ENCODE measurements around the gene RAVER2.

RAVER2 gene

DNA sequence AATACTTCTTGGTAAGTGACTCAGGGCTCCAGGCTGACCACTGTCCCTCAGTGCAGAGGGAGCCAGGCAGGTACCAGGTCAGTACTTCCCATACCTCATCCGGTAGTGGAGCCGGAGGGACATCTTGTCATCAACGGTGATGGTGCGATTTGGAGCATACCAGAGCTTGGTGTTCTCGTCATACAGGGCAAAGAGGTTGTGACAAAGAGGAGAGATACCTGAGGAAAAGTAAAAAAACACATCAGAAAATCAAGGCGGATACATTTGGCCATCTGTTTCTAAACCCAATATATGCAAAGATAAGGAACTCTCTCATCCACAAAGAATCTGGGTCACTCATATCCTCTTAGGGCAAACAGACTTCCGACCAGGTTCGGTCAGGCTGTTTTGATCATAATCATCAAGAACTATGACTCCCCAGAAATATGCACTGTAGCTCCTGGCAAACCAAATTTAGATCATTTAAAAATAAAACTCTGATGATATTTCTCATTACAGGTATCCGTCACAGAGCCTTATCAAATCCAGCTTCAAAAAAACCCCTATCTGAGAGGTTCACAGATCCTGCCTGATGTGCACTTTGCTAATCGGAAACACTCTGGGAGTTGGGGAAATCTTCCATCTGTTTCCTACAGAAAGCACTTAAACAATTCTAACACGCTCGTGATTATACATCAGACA, 134.2 kb downstream of the RAVER2 start:
- peak; percentile 90 for DNase-seq (ENCODE audit: low read depth)

DNA sequence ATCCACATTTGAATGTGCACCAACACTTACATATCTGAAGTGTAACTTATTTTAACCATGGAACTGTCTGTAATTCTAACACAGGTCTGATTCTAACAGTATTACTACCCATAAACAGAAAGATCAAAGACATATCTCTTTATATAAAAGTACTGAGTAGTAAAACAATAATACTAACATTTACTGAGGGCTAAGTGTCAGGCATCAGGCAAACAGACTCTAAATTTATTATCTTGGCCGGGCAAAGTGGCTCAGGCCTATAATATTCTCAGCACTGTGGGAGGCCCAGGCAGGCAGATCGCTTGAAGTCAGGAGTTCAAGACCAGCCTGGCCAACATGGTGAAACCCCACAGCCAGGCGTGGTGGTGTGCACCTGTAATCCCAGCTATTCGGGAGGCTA, 135.6 kb downstream of the RAVER2 start:
- no peak for DNase-seq (ENCODE audit: low read depth)

DNA sequence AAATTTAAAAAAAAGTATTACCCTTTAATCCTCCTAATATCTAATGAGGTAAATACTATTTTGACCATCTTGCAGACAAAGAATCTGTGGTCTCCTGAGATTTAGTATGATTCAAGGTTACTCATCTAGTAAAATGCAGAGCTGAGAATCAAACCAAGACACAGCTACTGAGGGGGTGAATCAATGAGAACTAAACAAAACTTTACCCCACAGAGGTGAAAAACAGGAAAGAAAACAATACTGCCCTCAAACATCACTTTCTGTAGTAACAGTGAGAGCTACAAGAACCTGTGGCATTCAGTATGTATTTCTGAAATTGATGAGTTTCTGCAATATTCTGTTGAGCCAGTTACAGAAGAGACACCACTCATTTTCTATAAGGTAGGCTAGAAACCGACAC, 136.4 kb downstream of the RAVER2 start:
- DNase-seq (ENCODE audit: low read depth), result peak; percentile 89
